Breast epithelium (tissue), 4 donors: ENCODE data around the gene TNRC18. TPM values are rescaled to one million over a fixed set of nuclear protein-coding genes. Genes with fewer than 3 reads are reported as not detected.

Source experiments
- DNase-seq, 2 donors: peaks; one replicate each; pipeline ENCODE4 v3.0.0-alpha.2; 2019; ENCODE audit warnings: low spot score in 2 of 2
- H3K27ac ChIP-seq, 2 donors: fragments of 200-600 bp; sonication (generic) in 1 of 2; one replicate each; pipeline ENCODE4 v1.5.1; 2016 to 2019; ENCODE audit warnings: mild to moderate bottlenecking in 1 of 2
- H3K27me3 ChIP-seq, 2 donors: fragments of 200-600 bp; sonication (generic) in 1 of 2; one replicate each; pipeline versions ENCODE4 v1.5.1 to v1.6.0; 2017 to 2019; ENCODE audit warnings: control low read depth in 1 of 2, mild to moderate bottlenecking in 1 of 2
- H3K36me3 ChIP-seq: fragments of 200-600 bp; one replicate; pipeline ENCODE4 v1.5.1; 2019
- H3K4me1 ChIP-seq, 2 donors: fragments of 200-600 bp; sonication (generic); one replicate each; pipeline ENCODE4 v1.5.1; 2016 to 2019; ENCODE audit warnings: control low read depth in 1 of 2
- H3K4me3 ChIP-seq, 3 donors: fragments of 200-600 bp; sonication (generic); 1 replicate in 2 of 3; 2 replicates in 1 of 3; pipeline ENCODE4 v1.5.1; 2016 to 2019; ENCODE audit warnings: mild to moderate bottlenecking in 3 of 3, moderate library complexity in 2 of 3
- H3K9me3 ChIP-seq, 2 donors: fragments of 200-600 bp; sonication (generic) in 1 of 2; one replicate each; pipeline ENCODE4 v1.5.1; 2016 to 2019; ENCODE audit warnings: control low read depth in 1 of 2
- CTCF ChIP-seq, 3 donors: fragments of 450-650 bp; IDR thresholded peaks; one replicate each; pipeline ENCODE4 v1.5.1; 2016 to 2017; ENCODE audit warnings: antibody characterized with exemption in 3 of 3, mild to moderate bottlenecking in 3 of 3, moderate library complexity in 3 of 3
- POLR2A ChIP-seq: fragments of 450-650 bp; IDR thresholded peaks from one replicate; pipeline ENCODE4 v1.6.1; 2016; ENCODE audit warnings: antibody characterized with exemption, mild to moderate bottlenecking, moderate library complexity
- POLR2AphosphoS5 ChIP-seq, 3 donors: sonication (generic); formaldehyde crosslinking; IDR thresholded peaks; one replicate each; pipeline ENCODE4 v1.6.1; 2017; ENCODE audit warnings: antibody characterized with exemption in 3 of 3
- intact Hi-C: fragments of 100-400 bp; cut with DNase I; formaldehyde crosslinking; loops from one replicate; pipeline ENCODE4 v1.15.1; 2023; ENCODE audit warnings: low total_unique reads
- total RNA-seq, 3 donors: library from RNA; depleted of rRNA; stranded (reverse); fragments of >200 nt; gene quantifications; one replicate each; pipeline ENCODE4 v1.1.0, GENCODE V29; 2016

The TNRC18 gene
- total RNA-seq, 3 donors from 2014 or later = 32.2 to 72.4 (median 36.9) TPM

GRCh38 chr7:5442757-5443305, 19.2 kb upstream of the TNRC18 start:
- Histone ChIP-seq H3K36me3 (no peaks in the 10 kb centered on the region), H3K4me1 (no peaks in the 10 kb centered on the region), H3K27ac (no peak overlapping the region), H3K27me3 (no peaks in the 10 kb centered on the region), H3K4me3 (no peak overlapping the region), H3K9me3 (peaks cover 0 to 3% of the 10 kb centered on the region in 2 donors)
- intact Hi-C loops = no loop called here
- TF ChIP-seq POLR2A = no peak
- no peak for TF ChIP-seq POLR2AphosphoS5 (IDR thresholded peaks at IDR 0.05)
- no peak for TF ChIP-seq CTCF (IDR thresholded peaks at IDR 0.05)
- DNase-seq = no peak

- Histone ChIP-seq H3K4me3 (no peak overlapping the region), H3K27ac (no peak overlapping the region), H3K27me3 (no peaks in the 10 kb centered on the region), H3K9me3 (peaks cover 0 to 6% of the 10 kb centered on the region in 2 donors), H3K4me1 (no peaks in the 10 kb centered on the region), H3K36me3 (no peaks in the 10 kb centered on the region)
- intact Hi-C loops = no loop called here
- DNase-seq = no peak
- TF ChIP-seq POLR2A (no peak), POLR2AphosphoS5 (IDR thresholded peaks at IDR 0.05) (no peak), CTCF (IDR thresholded peaks at IDR 0.05) (no peak)
Observed at GRCh38 chr7:5441840-5442503, 18.3 kb upstream of the TNRC18 start.

- no peak for DNase-seq
- Histone ChIP-seq H3K27me3 (no peaks in the 10 kb centered on the region), H3K36me3 (no peaks in the 10 kb centered on the region), H3K4me3 (no peak overlapping the region), H3K27ac (peak overlapping the region in 1 of 2 donors; percentile 19), H3K9me3 (peaks cover 0 to 6% of the 10 kb centered on the region in 2 donors), H3K4me1 (no peaks in the 10 kb centered on the region)
- intact Hi-C loops = no loop called here
- TF ChIP-seq POLR2A (no peak), POLR2AphosphoS5 (IDR thresholded peaks at IDR 0.05) (no peak), CTCF (IDR thresholded peaks at IDR 0.05) (no peak)
Observed at GRCh38 chr7:5439572-5440496, 16.2 kb upstream of the TNRC18 start.

GRCh38 chr7:5439209-5439571, 15.6 kb upstream of the TNRC18 start:
- no peaks in the 10 kb centered on the region for H3K27me3 ChIP-seq
- H3K4me3 ChIP-seq = no peak overlapping the region
- no peaks in the 10 kb centered on the region for H3K36me3 ChIP-seq
- no peak for DNase-seq
- intact Hi-C loops = no loop called here
- peak overlapping the region in 1 of 2 donors; percentile 19 for H3K27ac ChIP-seq
- H3K9me3 ChIP-seq = peaks cover 0 to 6% of the 10 kb centered on the region in 2 donors
- no peak for TF ChIP-seq POLR2A
- TF ChIP-seq CTCF (IDR thresholded peaks at IDR 0.05) = no peak
- TF ChIP-seq POLR2AphosphoS5 (IDR thresholded peaks at IDR 0.05) = no peak
- H3K4me1 ChIP-seq = no peaks in the 10 kb centered on the region

- H3K4me1 ChIP-seq = no peaks in the 10 kb centered on the region
- DNase-seq = no peak
- no peaks in the 10 kb centered on the region for H3K27me3 ChIP-seq
- TF ChIP-seq POLR2A = no peak
- TF ChIP-seq CTCF (IDR thresholded peaks at IDR 0.05) = no peak
- no peak for TF ChIP-seq POLR2AphosphoS5 (IDR thresholded peaks at IDR 0.05)
- no peaks in the 10 kb centered on the region for H3K36me3 ChIP-seq
- peak overlapping the region in 1 of 2 donors; percentile 43 for H3K27ac ChIP-seq
- intact Hi-C loops = no loop called here
- no peak overlapping the region for H3K4me3 ChIP-seq
- H3K9me3 ChIP-seq = peaks cover 0 to 10% of the 10 kb centered on the region in 2 donors
Observed at GRCh38 chr7:5437987-5438386, 14.4 kb upstream of the TNRC18 start.
